HepG2 (cell line): ENCODE measurements around the gene OR1M1. TPM values are rescaled to one million over a fixed set of nuclear protein-coding genes. Genes with fewer than 3 reads are reported as not detected.

Experiments used
- ATAC-seq: fragments of 200-7000 bp; cut with Tn5 transposase; 3 replicates; pipeline ENCODE4 v1.9.1; 2020; ENCODE audit warnings: mild to moderate bottlenecking, moderate library complexity
- BruUV-seq: library from RNA; stranded (reverse); fragments of 400-500 nt; replicated peaks from 2 replicates; lab custom pipeline; 2021; lab: Mats Ljungman, UMichigan
- CTCF ChIA-PET: fragments of 300-600 bp; formaldehyde crosslinking; extraction: SDS; loops from one replicate; lab custom pipeline; 2021; ENCODE audit warnings: low total read pairs, inconsistent platforms, low intra/inter-chr PET ratio; lab: Yijun Ruan, JAX
- POLR2A ChIA-PET: fragments of 350-600 bp; sonication (Branson Sonifier 250); formaldehyde crosslinking; loops from one replicate; lab custom pipeline; 2020; ENCODE audit warnings: antibody characterized with exemption, inconsistent platforms; lab: Yijun Ruan, JAX
- DNase-seq: peaks from one replicate; pipeline ENCODE4 v3.0.0-alpha.2; 2015; ENCODE audit warnings: low spot score
- FAIRE-seq: peaks from 3 replicates; lab custom pipeline; 2011; peaks lifted over from hg19 to GRCh38; lab: Jason Lieb, UNC
- H2AFZ ChIP-seq: one replicate; pipeline ENCODE4 v1.6.1; 2011; ENCODE audit warnings: low read length, inconsistent platforms
- H3K27ac ChIP-seq: fragments of 300-600 bp; 3 replicates; pipeline ENCODE4 v1.8.0; 2011; ENCODE audit warnings: mixed run types, mild to moderate bottlenecking, mixed read lengths, low read length, inconsistent platforms; ENCODE audit not compliant: insufficient read depth; ENCODE audit errors: extremely low read length
- H3K27me3 ChIP-seq, 2 experiments: fragments of 200-600 bp in 1 of 2; 2 replicates in 1 of 2; 3 replicates in 1 of 2; pipeline versions ENCODE4 v1.6.0 to v1.8.0; 2011; ENCODE audit warnings: low read length in 2 of 2, mild to moderate bottlenecking in 2 of 2, moderate library complexity in 2 of 2, inconsistent platforms in 1 of 2; ENCODE audit not compliant: insufficient read depth in 2 of 2, control insufficient read depth in 1 of 2
- H3K36me3 ChIP-seq, 2 experiments: fragments of 200-600 bp in 1 of 2; replicated peaks in 1 of 2; 2 replicates in 1 of 2; 3 replicates in 1 of 2; pipeline versions ENCODE4 v1.5.1 to v1.8.0; 2011; ENCODE audit warnings: low read length in 2 of 2, inconsistent platforms in 1 of 2; ENCODE audit not compliant: insufficient read depth in 2 of 2, control insufficient read depth in 1 of 2
- H3K4me1 ChIP-seq: 2 replicates; pipeline ENCODE4 v1.5.1; 2012; ENCODE audit warnings: low read length, inconsistent platforms; ENCODE audit not compliant: insufficient read depth
- H3K4me2 ChIP-seq: 2 replicates; pipeline ENCODE4 v1.6.0; 2011; ENCODE audit warnings: low read depth, low read length, inconsistent platforms
- H3K4me3 ChIP-seq, 3 experiments: fragments of 200-600 bp in 1 of 3; sonication (generic), shearing (Covaris generic) in 1 of 3; replicated peaks in 1 of 3; 2 replicates each; pipeline ENCODE4 v1.5.1; 2011 to 2016; ENCODE audit warnings: low read length in 3 of 3, inconsistent platforms in 2 of 3, low read depth in 2 of 3, mild to moderate bottlenecking in 2 of 3, control low read depth in 1 of 3, mixed read lengths in 1 of 3; ENCODE audit not compliant: insufficient read depth in 1 of 3
- H3K79me2 ChIP-seq: one replicate; pipeline ENCODE4 v1.6.1; 2011; ENCODE audit warnings: low read length, inconsistent platforms; ENCODE audit not compliant: insufficient read depth
- H3K9ac ChIP-seq: 2 replicates; pipeline ENCODE4 v1.6.0; 2011; ENCODE audit warnings: mild to moderate bottlenecking, low read depth, low read length, inconsistent platforms; ENCODE audit not compliant: insufficient read depth
- H3K9me3 ChIP-seq: 2 replicates; pipeline ENCODE4 v1.5.1; 2012; ENCODE audit warnings: mild to moderate bottlenecking, low read length
- H4K20me1 ChIP-seq: 2 replicates; pipeline ENCODE4 v1.6.0; 2011; ENCODE audit warnings: inconsistent platforms, mild to moderate bottlenecking, low read length, moderate library complexity; ENCODE audit not compliant: insufficient read depth
- ARID5B ChIP-seq: IDR thresholded peaks from 2 replicates; pipeline ENCODE4 v1.4.0; 2020; ENCODE audit warnings: mild to moderate bottlenecking, missing genetic modification reagents
- CEBPZ ChIP-seq: IDR thresholded peaks from 2 replicates; pipeline ENCODE4 v1.6.1; 2012; ENCODE audit warnings: low read length, improper control_type of control experiment
- MAFK ChIP-seq, 2 experiments: IDR thresholded peaks in 1 of 2; conservative IDR thresholded peaks in 1 of 2; 2 replicates each; pipeline ENCODE4 v1.6.1; 2011; ENCODE audit warnings: improper control_type of control experiment in 2 of 2, low read length in 2 of 2
- SPEN ChIP-seq: sonication (generic); formaldehyde crosslinking; IDR thresholded peaks from 2 replicates; pipeline ENCODE4 v1.5.1; 2020; ENCODE audit warnings: low read depth, mild to moderate bottlenecking, missing genetic modification reagents
- WGBS: methylation state at CpG from one replicate; pipeline ENCODE4 v1.1.6; 2017; ENCODE audit warnings: low lambda C conversion rate; 5-methylcytosine and 5-hydroxymethylcytosine counted together
- in situ Hi-C: cut with HindIII; loops from 2 replicates; pipeline ENCODE4 v1.10.0; 2017; ENCODE audit warnings: low pct_unique_long_range_greater_than_20kb; ENCODE audit not compliant: extremely low pct_ligation_motif_present
- intact Hi-C: fragments of 100-400 bp; cut with micrococcal nuclease; formaldehyde crosslinking; loops from one replicate; pipeline ENCODE4 v1.10.0; 2022; ENCODE audit not compliant: unreplicated experiment
- polyA plus RNA-seq, 8 experiments: library from polyadenylated mRNA; depleted of rRNA in 3 of 8; stranded (reverse) in 7 of 8; unstranded in 1 of 8; fragments of >200 nt; fragmentation: Illumina TruSeq in 4 of 8; extraction: Trizol in 4 of 8; gene quantifications; 2 replicates each; pipeline versions ENCODE4 v1.2.1 to v1.2.3, GENCODE V29; 2011 to 2016; ENCODE audit warnings: low read depth in 4 of 8, missing spikeins in 1 of 8, mixed read lengths in 1 of 8; ENCODE audit not compliant: insufficient read depth in 1 of 8
- total RNA-seq, 5 experiments: library from RNA; depleted of rRNA; stranded (reverse); fragments of >200 nt; fragmentation: Illumina TruSeq; extraction: Trizol; gene quantifications; 2 replicates each; pipeline ENCODE4 v1.2.3, GENCODE V29; 2016; ENCODE audit warnings: low read depth in 1 of 5

OR1M1 gene
- total and polyA plus RNA-seq, 2 of the 13 experiments (the other 11 are each of a cell fraction or from before 2014, with no cell fraction given), result not detected

DNA sequence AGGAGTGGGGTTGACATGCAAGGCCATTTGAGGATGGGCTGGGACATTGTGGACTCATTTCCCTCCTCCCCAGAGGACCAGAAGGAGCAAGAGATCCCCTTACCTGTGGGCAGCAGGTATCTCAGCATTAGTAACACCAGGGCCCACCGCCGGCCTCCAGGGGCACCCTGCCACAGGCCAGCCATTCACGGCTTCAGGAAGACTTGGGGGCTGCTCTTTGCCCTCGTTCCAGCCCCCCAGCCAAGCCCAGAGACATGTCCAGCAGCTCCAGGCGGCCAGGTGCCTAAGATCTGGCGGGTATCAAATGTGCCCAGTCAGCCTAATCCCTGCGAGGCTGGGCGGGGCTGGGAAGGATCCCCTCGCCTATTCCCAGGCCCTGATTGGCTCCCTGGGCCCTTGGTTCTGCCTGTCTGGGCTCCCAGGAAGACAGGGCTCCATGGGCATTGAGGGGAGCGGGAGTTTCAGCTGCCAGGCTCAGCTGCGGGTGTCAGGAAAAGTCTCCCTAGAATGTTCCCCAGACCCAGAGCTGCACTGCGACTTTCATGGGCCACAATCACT lies 21.3 kb upstream of the OR1M1 start:
- ChIA-PET CTCF (no interaction called here), POLR2A (no interaction called here)
- Histone ChIP-seq H4K20me1 (no peaks in the 10 kb centered on the region), H3K27me3 (no peaks in the 10 kb centered on the region), H3K4me3 (no peak overlapping the region), H3K4me2 (no peak overlapping the region), H3K4me1 (no peaks in the 10 kb centered on the region), H3K9me3 (no peaks in the 10 kb centered on the region), H3K36me3 (no peaks in the 10 kb centered on the region), H3K27ac (no peak overlapping the region), H2AFZ (no peak overlapping the region), H3K9ac (no peak overlapping the region), H3K79me2 (no peaks in the 10 kb centered on the region)
- BruUV-seq, result no TSS peak
- in situ Hi-C loops (no loop called here), intact Hi-C loops (no loop called here)
- no peak for FAIRE-seq
- 33% methylated on average over 5 of the region's 12 CpGs for WGBS
- no peak for DNase-seq
- no peak for ATAC-seq
- TF ChIP-seq MAFK (conservative IDR thresholded peaks at IDR 0.05 in 1 of 2, IDR thresholded peaks at IDR 0.05 in 1 of 2; ENCODE audit: low read length in 2 of 2) (peak; percentile 27 to 43; a peak in 2 of 4 replicates), CEBPZ (no peak), ARID5B (no peak), SPEN (CRISPR knock-in tag) (no peak)
- TF ChIP-seq, all 625 proteins: peak for 1
